ENCODE measurements around the gene ZBTB5. TPM values are rescaled to one million over a fixed set of nuclear protein-coding genes. Genes with fewer than 3 reads are reported as not detected.
"Not testable (repeated sequence)": the region's sequence is repeated elsewhere in the genome, so short reads cannot be mapped to it uniquely, and the experiment has no call there.

ZBTB5 gene
- total and polyA plus RNA-seq, 2 of the 4 experiments (the other 2 are of a cell fraction), result 6.3 to 9.1 TPM

DNA sequence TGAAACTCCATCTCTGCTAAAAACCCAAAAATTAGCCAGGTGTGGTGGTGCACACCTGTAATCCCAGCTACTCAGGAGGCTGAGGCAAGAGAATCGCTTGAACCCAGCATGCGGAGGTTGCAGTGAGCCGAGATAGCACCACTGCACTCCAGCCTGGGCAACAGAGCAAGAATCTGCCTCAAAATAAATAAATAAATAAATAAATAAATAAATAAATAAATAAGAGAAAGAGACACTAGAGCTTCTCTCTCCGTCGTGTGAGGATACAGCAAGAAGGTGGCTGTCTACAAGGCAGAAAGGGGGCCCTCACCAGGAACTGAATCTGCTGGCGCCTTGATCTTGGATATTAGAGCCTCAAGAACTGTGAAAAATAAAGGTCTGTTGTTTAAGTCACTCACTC, 8.7 kb upstream of the ZBTB5 start:
- H3K9me1 ChIP-seq (ENCODE audit: insufficient read depth, low read length); H3K56ac ChIP-seq (ENCODE audit: extremely low read depth, insufficient read depth, low read length); H3K9ac ChIP-seq (ENCODE audit: low read depth, low read length); H3K27ac ChIP-seq (ENCODE audit: insufficient read depth, low read length); H3K79me1 ChIP-seq (ENCODE audit: low read depth in 1 of 2, low read length in 2 of 2); H3K18ac ChIP-seq (ENCODE audit: low read depth, low read length); H3K4me2 ChIP-seq (ENCODE audit: low read depth, low read length); H3K36me3 ChIP-seq (ENCODE audit: control insufficient read depth, insufficient read depth, low read length); in situ Hi-C loops (cut with MboI; ENCODE audit: low sequenced_read_pairs); H4K5ac ChIP-seq (ENCODE audit: low read depth, low read length); H2BK20ac ChIP-seq (ENCODE audit: low read depth, low read length); dilution Hi-C loops (cut with HindIII; ENCODE audit: low sequenced_read_pairs, unreplicated experiment); H3K4me3 ChIP-seq (ENCODE audit: insufficient read depth, low read depth, low read length); H3K14ac ChIP-seq (replicated peaks; ENCODE audit: low read depth, low read length); H3K9me3 ChIP-seq (ENCODE audit: control insufficient read depth, insufficient read depth, low read length); ATAC-seq (ENCODE audit: low read depth); DNase-seq; H4K8ac ChIP-seq (ENCODE audit: low read depth in 2 of 2, low read length in 2 of 2); H4K20me1 ChIP-seq (ENCODE audit: insufficient read depth, low read length); intact Hi-C loops (cut with micrococcal nuclease); H3K27me3 ChIP-seq (ENCODE audit: control insufficient read depth, insufficient read depth, low read length); H2AK9ac ChIP-seq (replicated peaks; ENCODE audit: low read depth, low read length, poor library complexity); H3K23ac ChIP-seq (ENCODE audit: low read depth, low read length); H2AFZ ChIP-seq (replicated peaks; ENCODE audit: low read length, poor library complexity); CTCF ChIA-PET; H2AK5ac ChIP-seq (ENCODE audit: low read depth, low read length); BruUV-seq (replicated peaks); H3K4ac ChIP-seq (ENCODE audit: low read depth, low read length); H4K91ac ChIP-seq (ENCODE audit: insufficient read depth, low read depth, low read length); POLR2A ChIA-PET (ENCODE audit: unreplicated experiment); H2BK120ac ChIP-seq (ENCODE audit: low read depth, low read length); H2BK15ac ChIP-seq (ENCODE audit: low read depth, low read length); H2BK5ac ChIP-seq (ENCODE audit: low read depth, low read length, poor library complexity, severe bottlenecking); H3K4me1 ChIP-seq (ENCODE audit: control insufficient read depth, insufficient read depth, low read length): not testable (repeated sequence)
- no CpG with 5 or more reads among the region's 6 CpGs for WGBS, 2 experiments (ENCODE audit: extremely low coverage in 2 of 2, insufficient read length in 1 of 2)

Data from IMR-90 (cell line).